Limb (tissue), 2 donors: ENCODE data around the gene ACLY.
A peak's percentile ranks its signal among the peaks of the same experiment; 100 is the strongest.

Source experiments
- DNase-seq, 2 donors: peaks; one replicate each; pipeline ENCODE4 v3.0.0-alpha.2; 2016; ENCODE audit errors: extremely low spot score in 2 of 2

ACLY gene

DNA sequence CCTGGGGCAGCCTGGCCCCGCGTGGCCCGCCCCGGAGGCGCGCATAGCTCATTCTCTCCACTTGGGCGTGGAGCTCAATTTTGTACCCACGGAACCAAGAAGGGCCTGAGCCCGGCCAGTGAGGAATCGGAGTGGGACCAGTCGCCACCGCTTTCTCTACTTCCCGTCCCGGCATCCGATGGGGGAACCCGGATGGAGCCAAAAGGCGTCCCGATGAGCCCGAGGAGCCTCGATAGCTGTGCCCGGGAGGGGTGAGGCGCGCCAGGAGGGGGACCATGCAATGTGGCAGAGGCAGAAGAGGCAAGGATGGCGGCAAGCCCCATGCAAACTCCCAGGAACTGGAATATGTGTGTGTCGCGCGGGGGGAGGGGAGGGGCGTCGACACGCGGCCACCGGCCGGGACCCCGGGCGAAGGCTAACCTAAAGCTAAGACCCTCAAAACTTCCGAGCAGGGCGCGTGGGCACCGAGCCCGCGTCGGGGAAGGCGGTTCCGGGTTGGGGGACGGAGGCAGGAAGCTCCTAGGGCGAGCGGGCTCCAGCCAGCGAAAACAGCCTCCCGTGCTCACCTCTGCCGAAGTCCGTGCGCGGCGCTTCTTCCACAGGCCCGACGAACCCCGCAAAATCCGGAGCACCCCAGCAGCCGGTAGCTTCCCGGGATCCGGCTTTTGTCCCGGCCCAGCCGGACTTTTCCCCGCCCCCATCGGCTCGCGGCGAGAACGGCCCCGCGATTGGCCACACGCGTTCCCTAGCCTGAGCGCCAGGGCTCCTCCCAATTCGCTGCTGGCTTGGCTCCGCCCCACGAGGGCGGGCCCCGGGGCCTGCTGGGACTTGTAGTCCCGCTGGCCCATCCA lies at the start of gene ACLY:
TSS of gene ACLY (minus strand) at position 638 of the 851 bp plus-strand sequence. CDS start 5,078 bp downstream, outside the sequence.
- DNase-seq = peak; percentile 97 to 98

DNA sequence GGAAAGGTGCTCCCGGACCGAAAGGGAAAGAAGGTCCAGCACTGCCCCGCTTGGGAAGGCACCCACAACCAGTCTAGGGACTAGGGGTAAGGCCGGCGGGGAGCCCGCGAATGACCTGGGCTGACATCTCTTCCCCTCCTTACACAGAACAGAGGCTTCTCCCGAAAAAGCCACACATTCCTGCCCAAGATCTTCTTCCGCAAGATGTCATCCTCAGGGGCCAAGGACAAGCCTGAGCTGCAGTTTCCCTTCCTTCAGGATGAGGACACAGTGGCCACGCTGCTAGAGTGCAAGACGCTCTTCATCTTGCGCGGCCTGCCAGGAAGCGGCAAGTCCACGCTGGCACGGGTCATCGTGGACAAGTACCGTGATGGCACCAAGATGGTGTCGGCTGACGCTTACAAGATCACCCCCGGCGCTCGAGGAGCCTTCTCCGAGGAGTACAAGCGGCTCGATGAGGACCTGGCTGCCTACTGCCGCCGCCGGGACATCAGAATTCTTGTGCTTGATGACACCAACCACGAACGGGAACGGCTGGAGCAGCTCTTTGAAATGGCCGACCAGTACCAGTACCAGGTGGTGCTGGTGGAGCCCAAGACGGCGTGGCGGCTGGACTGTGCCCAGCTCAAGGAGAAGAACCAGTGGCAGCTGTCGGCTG lies 49.3 kb upstream of the ACLY start:
- DNase-seq = no peak

DNA sequence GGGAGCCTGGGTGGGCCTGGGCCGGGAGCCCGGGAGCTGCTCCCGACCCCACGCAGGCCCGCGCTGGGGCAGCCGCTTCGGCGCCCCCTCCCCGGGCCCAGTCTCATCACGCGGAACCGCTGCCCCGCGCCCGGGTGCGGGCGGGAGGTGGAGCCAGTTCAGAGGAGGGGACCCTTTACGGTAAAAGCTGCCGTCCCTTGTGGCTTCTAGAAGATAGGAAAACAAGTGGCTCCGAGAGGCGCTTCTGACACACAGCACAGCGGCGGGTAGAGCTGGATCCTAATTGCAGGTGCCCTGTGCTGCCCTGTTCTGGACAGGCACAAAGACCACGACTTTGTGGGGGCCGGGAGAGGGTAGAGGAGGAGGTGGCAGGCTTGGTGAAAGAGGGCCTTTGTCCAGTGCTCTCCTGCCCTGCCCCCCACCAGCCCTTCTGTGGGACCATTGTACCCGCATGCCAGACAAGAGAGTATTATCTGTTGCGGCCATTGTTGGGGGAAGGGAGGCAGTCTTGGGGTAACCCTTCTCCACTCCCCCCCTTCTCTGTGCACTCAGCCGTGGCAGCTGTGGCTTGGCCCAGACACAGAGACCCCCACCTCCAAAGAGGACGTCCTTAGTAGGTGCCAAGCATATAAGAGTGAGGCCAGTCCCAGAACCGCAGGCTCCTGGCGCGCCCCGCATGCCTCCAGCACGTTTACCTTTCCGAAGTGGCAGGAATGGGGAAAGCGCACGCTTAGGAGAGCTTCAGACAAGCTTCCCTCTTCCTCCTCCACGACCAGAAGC lies 48.6 kb upstream of the ACLY start:
- peak in 1 of 2 donors; percentile 67 for DNase-seq

DNA sequence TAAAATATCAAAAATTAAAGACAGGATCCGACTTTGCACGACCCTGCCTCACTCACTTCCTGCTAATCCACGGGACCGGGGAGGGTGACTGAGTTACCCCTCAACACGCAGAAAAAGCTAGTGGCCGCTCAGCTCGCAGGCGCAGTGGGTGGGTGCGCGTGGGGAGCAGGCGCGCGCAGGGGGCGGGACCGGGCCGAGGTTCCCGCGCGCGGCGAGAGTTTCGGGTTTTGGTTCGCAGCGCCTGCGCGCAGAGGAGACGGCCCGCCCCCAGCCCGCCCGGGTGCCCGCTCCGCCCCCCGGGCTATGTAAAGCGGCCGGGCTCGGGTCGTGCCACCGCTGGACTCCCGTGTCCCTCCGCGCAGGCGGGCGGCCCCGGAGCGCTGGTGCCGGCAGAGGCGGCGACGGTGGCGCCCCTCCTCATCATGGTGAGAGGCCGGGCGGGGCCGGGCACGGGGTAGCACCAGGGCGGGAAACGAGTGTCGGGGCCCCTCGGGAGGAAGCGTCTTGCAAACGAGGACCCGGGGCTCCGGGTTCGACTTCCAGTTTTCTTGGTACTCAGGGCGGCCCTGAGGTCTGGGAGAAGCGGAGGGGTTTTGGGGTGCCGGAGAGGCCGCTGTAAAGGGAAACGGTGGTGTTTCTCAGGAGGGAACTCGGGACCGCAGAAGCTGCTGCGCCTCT lies 47.9 kb upstream of the ACLY start, which contains the start of gene CNP:
TSS of gene CNP (plus strand) at position 333 of the 678 bp plus-strand sequence. CDS start at position 423, 90 bp downstream.
- peak; percentile 88 to 93 for DNase-seq

DNA sequence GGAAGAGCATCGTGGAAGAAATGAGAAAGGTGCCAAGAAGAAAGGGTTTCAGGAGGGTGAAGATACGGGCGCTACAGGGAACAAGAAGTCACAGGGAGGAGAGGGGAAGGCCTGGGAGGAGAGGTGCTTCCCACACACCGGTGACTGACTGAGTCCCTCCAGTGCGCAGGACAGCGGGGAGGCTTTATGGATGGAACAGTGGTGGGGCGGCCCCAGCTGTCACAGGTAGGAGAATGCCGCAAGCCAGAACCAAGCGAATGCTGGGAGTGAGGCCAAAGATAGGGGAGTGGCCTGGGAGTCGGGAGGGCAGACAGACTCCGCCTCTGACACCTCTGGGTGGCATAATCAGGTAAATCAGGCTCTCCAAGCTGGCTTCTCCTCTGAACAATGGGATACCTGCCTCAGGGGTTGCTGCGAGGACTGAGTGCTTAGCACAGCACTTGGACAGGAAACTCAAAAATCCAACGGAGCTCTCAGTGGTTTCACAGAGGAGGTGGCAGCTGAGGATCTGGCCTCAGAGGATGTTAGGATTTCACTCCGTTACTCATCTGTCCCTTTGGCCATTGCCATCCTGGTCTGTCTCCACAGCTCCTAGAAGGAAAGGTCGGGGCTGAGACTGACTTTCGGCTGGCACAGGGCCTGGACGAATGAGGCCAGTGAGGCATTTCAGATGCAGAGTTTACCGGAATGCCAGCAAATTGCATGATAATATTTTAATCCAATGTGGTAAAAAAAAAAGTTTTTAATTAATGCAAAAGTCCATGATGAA lies 47.1 kb upstream of the ACLY start:
- DNase-seq = peak in 1 of 2 donors; percentile 66

DNA sequence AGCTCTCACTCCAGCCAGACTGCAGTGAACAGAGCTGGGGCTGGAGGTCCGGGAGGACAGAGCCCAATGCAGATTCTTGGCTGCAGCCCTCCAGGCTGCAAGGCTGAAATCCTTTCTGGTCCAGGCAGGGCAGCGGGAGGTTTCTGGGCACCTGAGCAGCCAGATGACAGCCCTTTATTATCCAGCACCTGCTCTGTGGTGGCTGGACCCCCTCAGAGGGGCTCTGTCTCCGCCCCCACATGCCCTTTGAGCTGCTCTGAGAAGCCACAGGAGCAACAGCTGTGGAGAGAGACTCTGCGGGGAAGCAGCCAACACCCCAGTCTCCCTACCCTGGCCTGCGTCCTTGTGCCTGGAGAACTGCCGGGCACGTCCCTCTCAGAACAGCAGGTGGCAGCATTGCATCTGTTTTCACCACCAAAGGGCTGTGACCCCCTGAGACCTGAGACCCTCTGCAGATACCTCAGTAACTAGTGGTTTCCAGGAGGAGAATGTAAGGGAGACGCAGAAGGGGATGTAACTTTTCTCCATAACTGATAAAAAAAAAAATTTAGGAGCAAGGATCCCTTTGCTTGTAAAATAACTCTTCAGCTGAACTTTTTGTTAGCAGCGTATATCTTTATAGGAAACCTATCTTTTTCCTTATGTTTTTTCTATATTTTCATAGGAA lies 44.1 kb upstream of the ACLY start:
- DNase-seq = peak; percentile 74 to 82

DNA sequence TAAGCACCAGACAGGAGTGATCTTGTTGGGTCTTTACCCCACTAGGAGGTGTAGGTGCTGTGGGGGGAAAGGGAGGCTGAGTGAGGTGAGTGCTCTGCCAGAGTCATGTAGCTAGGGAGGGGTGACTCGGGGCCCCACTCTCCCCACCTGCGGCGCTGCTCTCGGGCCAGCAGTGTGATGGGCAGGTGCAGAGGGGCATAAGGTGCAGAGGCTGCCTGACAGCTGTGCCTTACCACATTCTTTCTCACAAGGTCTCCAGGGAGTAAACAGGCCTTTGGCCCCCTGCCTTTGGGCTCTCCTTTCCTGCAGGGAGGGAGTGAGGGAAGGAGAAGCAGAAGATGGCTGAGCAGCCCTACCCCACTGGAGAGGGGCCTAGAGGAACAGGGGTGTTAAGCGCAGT lies 43.4 kb upstream of the ACLY start:
- no peak for DNase-seq

DNA sequence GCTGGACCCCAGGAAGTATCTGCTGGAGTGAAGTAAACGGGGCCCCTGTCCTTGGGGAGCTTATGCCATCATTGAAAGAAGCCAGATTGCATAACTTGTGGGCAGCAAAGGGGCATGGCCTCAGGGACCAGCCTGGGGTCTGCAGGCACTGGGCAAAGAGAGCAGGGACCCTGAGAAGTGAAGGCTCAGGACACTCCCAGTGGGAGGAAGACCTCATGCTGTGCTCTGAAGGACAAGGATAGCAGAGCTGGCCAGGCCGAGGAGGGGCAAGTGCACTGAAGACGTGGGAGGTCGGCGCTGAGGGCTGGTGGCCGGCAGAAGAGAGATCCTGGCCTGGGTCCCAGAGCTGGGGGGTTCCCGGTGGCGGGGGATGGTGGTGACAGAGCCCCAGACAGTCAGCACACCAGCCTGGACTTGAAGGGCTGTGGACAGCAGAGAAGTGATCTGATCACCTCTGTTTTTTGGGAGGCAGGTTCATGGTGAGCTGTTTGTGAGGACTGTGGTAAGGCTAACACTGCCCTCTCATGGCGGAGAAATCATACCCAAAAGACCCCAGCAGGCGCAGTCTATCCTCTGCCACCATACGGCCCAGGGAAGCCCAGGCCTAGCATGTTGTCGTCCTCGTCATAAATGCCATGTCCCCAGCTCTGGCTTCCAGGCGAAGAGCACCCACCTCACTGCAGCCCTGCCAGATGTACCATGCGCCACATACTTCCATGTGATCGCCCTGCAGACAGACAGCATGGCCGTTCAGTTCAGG lies 40.8 kb upstream of the ACLY start:
- peak in 1 of 2 donors; percentile 50 for DNase-seq

DNA sequence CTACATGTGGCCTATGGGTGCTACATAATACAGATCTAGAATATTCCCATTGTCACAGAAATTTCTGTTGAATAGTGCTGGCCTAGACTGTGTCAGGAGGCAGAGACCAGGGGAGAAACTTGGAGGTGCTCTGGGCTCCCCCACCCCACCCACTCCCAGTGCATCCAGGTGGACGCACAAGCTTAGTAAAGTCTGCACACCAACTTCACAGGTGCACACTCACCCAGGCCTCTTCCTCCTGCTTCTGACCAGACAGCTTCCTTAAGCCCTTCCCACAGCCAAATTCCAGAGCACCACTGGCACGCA lies 40.2 kb upstream of the ACLY start:
- no peak for DNase-seq

DNA sequence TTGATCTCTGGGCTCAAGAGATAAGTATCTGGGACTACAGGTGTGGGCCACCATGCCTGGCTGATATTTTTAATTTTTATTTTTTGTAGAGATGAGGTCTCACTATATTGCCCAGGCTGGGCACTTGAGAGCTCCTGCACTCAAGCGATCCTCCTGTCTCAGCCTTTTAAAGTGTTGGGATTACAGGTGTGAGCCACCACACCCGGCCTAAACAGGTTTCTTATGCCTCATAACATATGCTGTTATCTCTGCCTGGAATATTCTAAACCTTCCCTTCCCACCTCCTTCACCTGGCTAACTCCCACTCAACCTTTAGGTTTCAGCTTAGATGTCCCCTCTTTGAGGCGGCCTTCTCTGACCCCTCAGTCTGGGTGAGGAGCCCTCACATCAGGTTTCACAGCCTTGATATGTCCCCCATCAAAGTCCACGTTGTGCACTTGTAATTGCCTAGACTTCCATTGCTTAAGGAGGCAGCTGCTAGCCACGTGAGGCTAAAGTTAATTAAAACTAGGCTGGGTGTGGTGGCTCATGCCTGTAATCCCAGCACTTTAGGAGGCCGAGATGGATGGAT lies 39.2 kb upstream of the ACLY start:
- DNase-seq = no peak

DNA sequence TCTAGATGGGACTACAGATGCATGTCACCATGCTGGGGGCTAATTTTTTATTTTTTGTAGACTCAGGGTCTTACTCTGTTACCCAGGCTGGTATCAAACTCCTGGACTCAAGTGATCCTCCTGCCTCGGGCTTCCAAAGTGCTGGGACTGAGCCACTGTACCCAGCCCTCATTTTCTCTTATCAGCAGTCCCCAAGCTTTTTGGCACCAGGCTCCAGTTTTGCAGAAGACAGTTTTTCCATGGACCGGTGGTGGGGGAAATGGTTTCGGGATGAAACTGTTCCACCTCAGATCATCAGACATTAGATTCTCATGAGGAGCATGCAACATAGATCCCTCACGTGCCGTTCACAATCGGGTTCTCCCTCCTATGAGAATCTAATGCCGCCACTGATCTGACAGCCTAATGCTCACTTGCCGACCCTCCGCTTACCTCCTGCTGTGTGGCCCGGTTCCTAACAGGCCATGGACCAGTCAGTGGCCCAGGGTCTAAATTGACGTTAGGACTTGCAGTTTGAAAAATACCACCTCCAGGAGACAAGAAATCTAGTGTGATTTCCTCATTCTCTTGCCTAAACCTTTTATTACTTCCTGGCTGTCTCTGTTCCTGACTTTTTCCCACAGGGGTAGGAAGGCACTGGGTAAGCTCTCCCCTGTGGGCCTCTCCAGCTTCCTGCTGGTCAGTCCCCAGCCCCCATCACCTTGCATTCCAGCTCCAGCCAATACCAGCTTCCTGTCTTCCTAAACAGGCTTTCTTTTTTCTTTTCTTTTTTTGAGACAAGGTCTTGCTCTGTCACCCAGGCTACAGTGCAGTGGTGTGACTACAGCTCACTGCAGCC lies 38.5 kb upstream of the ACLY start:
- no peak for DNase-seq

DNA sequence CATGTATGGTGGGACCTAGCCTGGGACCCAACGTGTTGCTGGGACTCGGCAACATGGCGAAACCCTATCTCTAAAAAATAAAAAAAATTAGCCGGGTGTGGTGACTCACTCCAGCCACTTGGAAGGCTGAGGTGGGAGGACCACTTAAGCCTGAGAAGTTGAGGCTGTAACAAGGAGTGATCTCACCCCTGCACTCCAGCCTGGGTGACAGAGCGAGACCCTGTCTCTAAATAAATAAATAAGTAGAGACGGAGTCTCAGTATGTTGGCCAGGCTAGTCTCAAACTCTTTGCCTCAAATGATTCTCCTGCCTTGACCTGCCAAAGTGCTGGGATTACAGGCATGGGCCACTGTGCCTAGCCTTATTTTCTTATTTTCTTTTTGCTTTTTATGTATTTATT lies 37.8 kb upstream of the ACLY start:
- no peak for DNase-seq

DNA sequence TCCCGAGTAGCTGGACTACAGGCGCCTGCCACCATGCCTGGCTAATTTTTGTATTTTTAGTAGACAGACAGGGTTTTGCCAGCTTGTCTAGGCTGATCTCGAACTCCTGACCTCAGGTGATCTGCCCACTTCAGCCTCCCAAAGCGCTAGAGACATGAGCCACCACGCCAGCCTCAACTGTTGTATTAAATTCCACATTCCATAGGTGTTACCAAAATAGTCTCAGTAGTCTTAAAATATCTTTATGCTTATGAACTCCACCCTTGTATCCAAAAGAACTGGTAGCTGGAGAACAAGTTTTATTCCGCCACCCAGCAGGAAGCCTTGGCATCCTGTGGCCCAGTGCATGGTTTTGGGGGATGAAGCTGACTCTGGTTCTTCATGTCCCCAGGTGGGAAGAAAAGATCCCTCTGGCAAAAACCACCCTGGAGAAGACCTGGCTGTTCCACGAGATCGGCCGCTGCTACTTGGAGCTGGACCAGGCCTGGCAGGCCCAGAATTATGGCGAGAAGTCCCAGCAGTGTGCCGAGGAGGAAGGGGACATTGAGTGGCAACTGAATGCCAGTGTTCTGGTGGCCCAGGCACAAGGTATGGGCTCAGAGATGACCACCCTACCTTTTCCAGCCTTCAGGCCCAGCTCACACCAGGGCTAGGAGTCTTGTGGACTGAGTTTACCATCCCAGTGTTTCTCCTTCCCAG lies 30.2 kb upstream of the ACLY start:
- DNase-seq = no peak

DNA sequence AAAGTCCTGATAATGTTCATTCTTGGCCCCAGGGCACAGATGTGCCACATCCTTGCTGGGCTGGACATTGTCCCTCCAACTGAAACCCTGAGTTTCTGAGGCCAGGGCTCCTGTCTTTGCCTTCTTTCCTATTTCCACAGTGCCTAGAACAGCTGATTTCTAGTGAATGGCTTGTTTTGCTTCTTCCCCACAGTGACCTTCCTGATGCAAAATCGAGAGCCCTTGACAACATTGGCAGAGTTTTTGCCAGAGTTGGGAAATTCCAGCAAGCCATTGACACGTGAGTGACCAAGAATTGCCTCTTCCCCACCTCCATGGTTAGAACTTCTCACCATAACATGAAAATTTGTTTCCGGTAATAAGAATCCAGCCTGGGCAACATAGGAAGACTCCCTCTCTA lies 26.2 kb upstream of the ACLY start:
- no peak for DNase-seq

DNA sequence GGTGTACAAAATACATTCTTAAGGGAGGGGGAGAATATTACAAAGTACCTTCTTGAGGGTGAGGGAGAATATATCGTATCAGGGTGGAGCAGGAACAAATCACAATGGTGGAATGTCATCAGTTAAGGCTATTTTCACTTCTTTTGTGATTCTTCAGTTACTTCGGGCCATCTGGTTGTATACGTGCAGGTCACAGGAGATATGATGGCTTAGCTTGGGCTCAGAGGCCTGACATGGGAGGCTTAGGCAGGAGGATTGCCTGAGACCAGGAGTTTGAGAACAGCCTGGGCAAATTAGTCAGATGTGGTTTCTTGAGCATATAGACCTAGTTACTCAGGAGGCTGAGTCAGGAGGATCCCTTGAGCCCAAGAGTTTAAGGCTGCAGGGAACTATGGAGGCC lies 24.7 kb upstream of the ACLY start:
- DNase-seq = no peak

DNA sequence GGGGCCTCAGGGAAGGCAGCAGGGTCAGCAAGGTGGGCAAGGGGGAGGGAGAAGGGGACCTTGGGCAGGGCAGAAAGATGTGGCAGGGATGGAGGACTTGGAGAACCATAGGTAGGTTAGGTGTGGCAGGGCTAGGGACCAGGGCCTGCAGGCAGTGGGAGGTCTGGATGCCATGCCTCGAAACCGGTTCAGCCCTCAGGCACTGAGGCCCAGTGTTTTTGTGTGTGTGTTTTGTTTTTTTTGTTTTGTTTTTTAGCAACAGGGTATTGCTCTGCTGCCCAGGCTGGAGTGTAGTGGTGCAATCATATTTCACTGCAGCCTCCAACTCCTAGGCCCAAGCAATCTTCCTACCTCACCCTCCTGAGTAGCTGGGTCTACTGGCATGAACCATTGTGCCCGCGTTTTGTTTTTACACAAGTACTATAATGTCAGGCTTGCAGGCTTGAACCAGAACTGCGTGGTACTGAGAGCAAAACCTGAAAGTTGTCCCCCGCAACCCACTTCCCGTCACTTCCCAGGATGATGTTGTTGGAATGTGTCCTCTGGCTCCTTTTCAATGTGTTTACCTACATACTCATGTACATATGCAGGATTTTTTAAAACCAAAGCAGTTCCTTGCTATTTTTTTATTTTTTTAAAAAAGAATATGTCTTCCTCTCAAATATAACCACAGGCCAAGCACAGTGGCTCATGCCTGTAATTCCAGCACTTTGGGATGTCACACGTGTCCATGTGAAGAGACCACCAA lies 24.0 kb upstream of the ACLY start:
- no peak for DNase-seq

DNA sequence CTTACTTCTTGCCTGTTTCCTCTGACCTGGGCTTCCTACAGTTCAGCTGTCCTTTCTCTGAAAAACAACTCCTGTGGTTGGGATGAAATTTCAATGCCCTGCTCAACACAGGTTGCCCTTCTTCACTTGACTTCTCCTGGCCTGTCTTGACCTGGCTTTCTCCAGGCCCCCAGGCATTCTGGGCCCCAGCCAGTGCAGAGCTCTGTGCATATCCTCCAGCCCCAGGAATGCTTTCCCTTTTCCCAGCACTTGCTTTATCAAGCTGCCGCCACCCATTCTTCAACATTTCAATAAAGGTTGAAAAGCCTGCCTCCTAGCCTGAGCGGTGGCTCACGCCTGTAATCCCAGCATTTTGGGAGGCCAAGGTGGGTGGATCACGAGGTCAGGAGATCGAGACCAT lies 22.4 kb upstream of the ACLY start:
- DNase-seq = no peak
